Activated CD8-positive, alpha-beta memory T cell treated with anti-CD3 and anti-CD28 coated beads, Interleukin-2, amount 50 U/mL, for 48 hours (primary cell): ENCODE measurements around the gene HEATR1.
"Not testable (repeated sequence)": the region's sequence is repeated elsewhere in the genome, so short reads cannot be mapped to it uniquely, and the experiment has no call there.

ENCODE experiments used
- DNase-seq: peaks from one replicate; pipeline ENCODE4 v3.0.0-alpha.2; 2020

HEATR1 gene

GRCh38 chr1:236504338-236504737, 100.0 kb downstream of the HEATR1 start:
- not testable (repeated sequence) for DNase-seq

GRCh38 chr1:236502972-236503639, 101.2 kb downstream of the HEATR1 start:
- DNase-seq: no peak

- DNase-seq: no peak
These were observed 101.7 kb downstream of the HEATR1 start for GRCh38 chr1:236502579-236502971.

GRCh38 chr1:236501093-236501492, 103.2 kb downstream of the HEATR1 start:
- no peak for DNase-seq
